Activated CD8-positive, alpha-beta T cell treated with anti-CD3 and anti-CD28 coated beads, Interleukin-2, amount 10 ng/mL, durations not matched to agents 7 days and 5 days (primary cell): ENCODE data around the gene PITHD1. TPM values are rescaled to one million over a fixed set of nuclear protein-coding genes. Genes with fewer than 3 reads are reported as not detected.

Source experiments
- ATAC-seq: fragments of 150-1000 bp; cut with Tn5 transposase; one replicate; pipeline ENCODE4 v1.10.0; 2021; ENCODE audit warnings: moderate library complexity
- CTCF ChIA-PET: fragments of 350-600 bp; sonication (Branson Sonifier 250); formaldehyde crosslinking; loops from one replicate; lab custom pipeline; 2021; ENCODE audit warnings: antibody characterized with exemption; lab: Charles Lee
- POLR2A ChIA-PET: fragments of 350-600 bp; sonication (Branson Sonifier 250); formaldehyde crosslinking; loops from one replicate; lab custom pipeline; 2021; ENCODE audit warnings: antibody characterized with exemption; lab: Charles Lee
- DNase-seq: peaks from one replicate; pipeline ENCODE4 v3.0.0-alpha.2; 2020
- H3K27ac Mint-ChIP-seq: one replicate; pipeline ENCODE4 v1.8.0; 2021; ENCODE audit warnings: mild to moderate bottlenecking, mixed read lengths
- H3K27me3 Mint-ChIP-seq: one replicate; pipeline ENCODE4 v1.8.0; 2021; ENCODE audit warnings: low read depth, mixed read lengths
- H3K36me3 Mint-ChIP-seq: one replicate; pipeline ENCODE4 v1.8.0; 2021; ENCODE audit warnings: low read depth, mixed read lengths
- H3K4me1 Mint-ChIP-seq: one replicate; pipeline ENCODE4 v1.8.0; 2021; ENCODE audit warnings: low read depth, mixed read lengths
- H3K4me3 Mint-ChIP-seq: one replicate; pipeline ENCODE4 v1.8.0; 2021; ENCODE audit warnings: mild to moderate bottlenecking, mixed read lengths
- H3K9me3 Mint-ChIP-seq: one replicate; pipeline ENCODE4 v1.8.0; 2022; ENCODE audit warnings: mixed read lengths; ENCODE audit not compliant: insufficient read depth
- total RNA-seq, 2 experiments: library from RNA; stranded (reverse); gene quantifications; one replicate each; pipeline ENCODE4 v1.2.3, GENCODE V29; 2021

PITHD1 gene
- total RNA-seq, 2 experiments from 2014 or later: 62.3 to 67.9 TPM

- ChIA-PET CTCF (interaction anchor here (0.6 to 7.7 kb wide), 40 partner anchors 9 to 217 kb away, joined by 3 to 131 read pairs (median 5); partner anchors contain the start of genes CNR2, FUCA1, GALE and HMGCL), POLR2A (no interaction called here)
- no peak overlapping the region for H3K27ac Mint-ChIP-seq
Observed at GRCh38 chr1:23809751-23810171, 31.5 kb downstream of the PITHD1 start.

DNA sequence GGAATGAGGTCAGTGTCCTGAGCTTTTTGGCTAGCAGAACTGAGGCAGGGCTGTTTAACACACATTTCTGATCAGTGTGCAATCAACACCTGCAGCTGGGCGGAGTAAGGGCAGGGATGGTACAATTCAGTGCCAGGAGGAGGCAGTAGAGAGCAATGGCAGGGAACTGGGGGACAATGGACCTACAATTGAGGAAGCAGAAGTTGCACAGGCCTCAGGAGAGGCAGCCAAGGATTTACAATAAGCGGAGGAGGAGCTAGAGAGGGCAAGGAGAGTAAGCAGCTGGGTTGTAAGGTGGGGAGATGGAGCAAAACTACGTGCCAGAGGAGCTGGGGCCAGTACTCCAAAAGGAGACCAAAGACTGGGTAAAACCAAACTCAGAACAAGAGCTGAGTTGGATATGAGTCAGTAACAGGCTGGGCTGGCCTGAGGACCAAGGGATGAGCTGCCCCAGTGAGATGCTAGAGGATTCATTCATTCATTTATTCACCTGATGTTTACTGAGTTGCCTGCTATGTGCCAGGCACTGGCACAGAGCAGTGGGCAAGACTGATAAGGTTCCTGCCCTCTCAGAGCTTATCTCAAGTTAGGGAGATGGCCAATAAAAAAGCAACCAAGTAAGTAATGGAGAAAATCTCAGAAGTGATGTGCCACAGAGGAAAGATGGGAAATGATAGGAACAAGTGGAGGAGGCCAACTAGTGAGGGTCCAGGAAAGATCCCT, 32.8 kb downstream of the PITHD1 start:
- Mint-ChIP-seq H3K9me3 (no peaks in the 10 kb centered on the region), H3K4me1 (peaks cover 26% of the 10 kb centered on the region), H3K4me3 (no peak overlapping the region), H3K36me3 (peaks cover 6% of the 10 kb centered on the region), H3K27me3 (no peaks in the 10 kb centered on the region), H3K27ac (no peak overlapping the region)
- POLR2A ChIA-PET: interaction anchor here (0.9 to 1.3 kb wide), 5 partner anchors 10 to 102 kb away, joined by 3 to 5 read pairs (median 4); partner anchors contain the start of genes CNR2, GALE and HMGCL
- peak; percentile 75 for DNase-seq
- peak; percentile 67 for ATAC-seq
- CTCF ChIA-PET: interaction anchor here (0.7 to 7.7 kb wide), 39 partner anchors 11 to 670 kb away, joined by 3 to 131 read pairs (median 5); partner anchors contain the start of genes CNR2, ELOA, FUCA1 and GALE

More at GRCh38 chr1:23809751-23810171, 31.5 kb downstream of the PITHD1 start:
- peak; percentile 92 for DNase-seq
- Mint-ChIP-seq H3K27me3 (no peaks in the 10 kb centered on the region), H3K36me3 (peaks cover 8% of the 10 kb centered on the region), H3K9me3 (no peaks in the 10 kb centered on the region), H3K4me3 (no peak overlapping the region), H3K4me1 (peaks cover 26% of the 10 kb centered on the region)
- peak; percentile 97 for ATAC-seq

GRCh38 chr1:23814016-23814415, 35.8 kb downstream of the PITHD1 start:
- POLR2A ChIA-PET: no interaction called here
- no peak for DNase-seq
- H3K36me3 Mint-ChIP-seq: peaks cover 19% of the 10 kb centered on the region
- H3K4me3 Mint-ChIP-seq: no peak overlapping the region
- H3K27me3 Mint-ChIP-seq: no peaks in the 10 kb centered on the region
- CTCF ChIA-PET: interaction anchor here (0.8 to 1.1 kb wide), 2 partner anchors 8 to 102 kb away, joined by 3 to 4 read pairs; no protein-coding TSS in a partner anchor
- peaks cover 23% of the 10 kb centered on the region for H3K4me1 Mint-ChIP-seq
- no peak overlapping the region for H3K27ac Mint-ChIP-seq
- no peak for ATAC-seq
- no peaks in the 10 kb centered on the region for H3K9me3 Mint-ChIP-seq

GRCh38 chr1:23816361-23816760, 38.1 kb downstream of the PITHD1 start:
- no peak overlapping the region for H3K27ac Mint-ChIP-seq
- ChIA-PET POLR2A (interaction anchor here (2.4 kb wide), 1 partner anchor 15 kb away, joined by 6 read pairs; the partner anchor contains the start of gene GALE), CTCF (interaction anchor here (0.7 to 3.9 kb wide), 4 partner anchors 9 to 100 kb away, joined by 3 to 16 read pairs (median 3); partner anchors contain the start of gene HMGCL)
- peaks cover 9% of the 10 kb centered on the region for H3K4me1 Mint-ChIP-seq
- H3K36me3 Mint-ChIP-seq: peaks cover 19% of the 10 kb centered on the region
- DNase-seq: no peak
- H3K4me3 Mint-ChIP-seq: no peak overlapping the region
- no peak for ATAC-seq
- H3K9me3 Mint-ChIP-seq: no peaks in the 10 kb centered on the region
- no peaks in the 10 kb centered on the region for H3K27me3 Mint-ChIP-seq

DNA sequence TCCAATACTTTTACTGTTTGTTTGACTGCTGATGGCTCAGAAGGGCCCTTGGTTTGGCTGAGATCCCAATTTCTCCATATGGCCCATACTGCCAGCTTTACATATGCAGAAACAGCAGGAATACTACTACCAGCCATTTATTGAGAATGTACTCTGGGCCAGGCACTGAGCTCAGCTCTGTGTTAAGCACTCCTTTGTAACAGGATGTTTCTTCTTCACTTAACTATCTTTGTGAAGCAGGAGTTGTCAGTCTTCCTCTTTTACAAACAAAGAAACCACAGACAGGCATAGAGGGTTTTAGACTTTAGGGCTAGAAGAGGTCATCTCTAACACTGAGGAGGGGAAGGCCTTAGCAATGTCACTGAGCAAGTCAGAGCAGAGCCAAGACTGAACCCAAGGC, 38.7 kb downstream of the PITHD1 start:
- no peak overlapping the region for H3K4me3 Mint-ChIP-seq
- H3K27me3 Mint-ChIP-seq: no peaks in the 10 kb centered on the region
- no peak overlapping the region for H3K27ac Mint-ChIP-seq
- no peak for ATAC-seq
- peaks cover 19% of the 10 kb centered on the region for H3K36me3 Mint-ChIP-seq
- ChIA-PET CTCF (interaction anchor here (3.9 kb wide), 1 partner anchor 100 kb away, joined by 16 read pairs; no protein-coding TSS in a partner anchor), POLR2A (interaction anchor here (0.8 to 2.4 kb wide), 2 partner anchors 16 to 100 kb away, joined by 4 to 6 read pairs; partner anchors contain the start of gene GALE)
- DNase-seq: no peak
- H3K9me3 Mint-ChIP-seq: no peaks in the 10 kb centered on the region
- peaks cover 9% of the 10 kb centered on the region for H3K4me1 Mint-ChIP-seq

- no peak for ATAC-seq
- Mint-ChIP-seq H3K36me3 (peaks cover 16% of the 10 kb centered on the region), H3K4me1 (peaks cover 9% of the 10 kb centered on the region), H3K27ac (no peak overlapping the region), H3K4me3 (no peak overlapping the region), H3K27me3 (no peaks in the 10 kb centered on the region), H3K9me3 (no peaks in the 10 kb centered on the region)
- CTCF ChIA-PET: interaction anchor here (0.6 to 3.9 kb wide), 3 partner anchors 46 to 253 kb away, joined by 3 to 16 read pairs (median 3); no protein-coding TSS in a partner anchor
- no peak for DNase-seq
- POLR2A ChIA-PET: interaction anchor here (0.8 to 2.4 kb wide), 2 partner anchors 16 to 99 kb away, joined by 4 to 6 read pairs; partner anchors contain the start of gene GALE
Observed at GRCh38 chr1:23817633-23818032, 39.4 kb downstream of the PITHD1 start.

DNA sequence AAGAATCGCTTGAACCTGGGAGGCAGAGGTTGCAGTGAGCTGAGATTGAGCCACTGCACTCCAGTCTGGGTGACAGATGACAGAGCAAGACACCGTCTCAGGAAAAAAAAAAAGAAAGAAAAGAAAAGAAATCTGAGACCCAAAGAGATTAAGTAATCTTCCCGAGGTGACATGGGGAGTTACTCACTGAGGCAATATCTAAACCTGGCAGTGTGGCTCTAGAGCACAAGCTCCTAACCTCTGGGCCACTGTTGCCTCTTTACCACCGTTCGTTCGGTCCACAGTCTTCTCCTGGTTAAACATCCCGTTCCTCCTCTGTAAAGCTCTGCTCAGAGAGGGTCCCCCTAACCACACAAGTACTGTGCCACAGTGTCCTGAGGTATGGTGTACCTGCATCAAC, 45.5 kb downstream of the PITHD1 start:
- CTCF ChIA-PET: interaction anchor here (1.0 to 7.0 kb wide), 5 partner anchors 9 to 93 kb away, joined by 4 to 86 read pairs (median 6); no protein-coding TSS in a partner anchor
- Mint-ChIP-seq H3K4me1 (peaks cover 21% of the 10 kb centered on the region), H3K27ac (no peak overlapping the region), H3K9me3 (no peaks in the 10 kb centered on the region), H3K36me3 (peaks cover 8% of the 10 kb centered on the region), H3K4me3 (peak overlapping the region; percentile 96), H3K27me3 (no peaks in the 10 kb centered on the region)
- POLR2A ChIA-PET: no interaction called here
- DNase-seq: no peak
- no peak for ATAC-seq

DNA sequence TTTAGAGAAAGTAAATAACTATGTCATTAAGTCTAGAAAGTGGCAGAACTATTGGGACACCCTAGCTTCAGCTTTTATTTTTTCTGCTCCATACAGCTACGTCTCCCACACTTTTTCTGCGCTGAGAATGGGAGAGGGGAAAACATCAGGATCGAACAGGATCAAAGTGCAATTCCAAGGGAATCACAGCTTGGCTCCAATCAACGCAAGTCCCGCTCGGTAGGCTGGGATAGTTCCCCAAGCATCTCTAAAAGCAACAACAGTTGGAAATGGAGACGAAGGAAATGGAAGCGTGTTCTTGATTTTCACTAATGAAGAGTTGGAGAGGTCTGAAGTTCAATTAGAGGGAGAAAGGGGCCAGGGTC, 46.5 kb downstream of the PITHD1 start:
- ATAC-seq (no peak), DNase-seq (no peak)
- H3K4me3 Mint-ChIP-seq: peak overlapping the region; percentile 96
- no peaks in the 10 kb centered on the region for H3K27me3 Mint-ChIP-seq
- H3K9me3 Mint-ChIP-seq: no peaks in the 10 kb centered on the region
- peaks cover 8% of the 10 kb centered on the region for H3K36me3 Mint-ChIP-seq
- ChIA-PET POLR2A (interaction anchor here (0.9 to 1.3 kb wide), 7 partner anchors 14 to 136 kb away, joined by 3 to 5 read pairs (median 3); partner anchors contain the start of gene RPL11), CTCF (interaction anchor here (1.0 to 7.0 kb wide), 10 partner anchors 8 to 92 kb away, joined by 3 to 86 read pairs (median 4); no protein-coding TSS in a partner anchor)
- peak overlapping the region; percentile 93 for H3K27ac Mint-ChIP-seq
- peaks cover 21% of the 10 kb centered on the region for H3K4me1 Mint-ChIP-seq

DNA sequence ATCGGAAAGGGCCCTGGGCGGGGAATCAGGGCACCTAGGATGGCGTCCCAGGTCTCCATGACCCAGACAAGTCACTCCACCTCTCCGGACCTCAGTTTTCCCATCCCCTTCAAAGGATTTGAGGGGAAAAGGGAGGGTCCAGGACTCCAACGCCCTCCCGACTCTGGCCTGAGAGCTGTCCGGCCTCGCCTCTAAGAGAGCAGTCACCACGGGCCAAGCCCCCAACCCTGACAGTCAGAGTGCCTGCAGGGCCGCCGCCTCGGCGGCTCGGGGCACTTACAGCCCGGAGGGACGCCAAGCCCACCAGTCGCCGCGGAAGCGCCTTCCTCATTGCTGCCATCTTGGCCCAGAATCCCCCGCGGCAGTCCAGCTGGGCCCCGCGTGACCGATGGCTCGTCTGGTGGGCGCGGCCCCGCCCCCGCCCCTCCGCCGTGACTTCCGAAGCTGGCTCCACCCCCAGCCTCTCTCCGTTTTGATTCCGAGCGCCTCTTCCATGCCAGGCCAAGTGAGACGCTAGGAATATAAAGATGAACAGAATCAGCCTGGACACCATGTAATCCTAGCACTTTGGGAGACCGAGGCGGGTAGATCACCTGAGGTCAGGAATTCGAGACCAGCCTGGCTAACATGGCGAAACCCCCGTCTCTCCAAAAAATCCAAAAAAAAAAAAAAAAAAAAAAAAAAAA, 47.0 kb downstream of the PITHD1 start, which contains the start of gene HMGCL:
TSS of gene HMGCL (minus strand) at position 354 of the 686 bp plus-strand sequence. CDS start at position 340, 14 bp downstream.
- POLR2A ChIA-PET: interaction anchor here (0.6 to 1.3 kb wide), 13 partner anchors 13 to 525 kb away, joined by 3 to 7 read pairs (median 3); partner anchors contain the start of gene RPL11
- peaks cover 21% of the 10 kb centered on the region for H3K4me1 Mint-ChIP-seq
- H3K27ac Mint-ChIP-seq: peak within 1 kb of the TSS; percentile 93
- H3K27me3 Mint-ChIP-seq: no peaks in the 10 kb centered on the region
- DNase-seq: peak; percentile 93
- CTCF ChIA-PET: interaction anchor here (0.6 to 7.0 kb wide), 13 partner anchors 9 to 340 kb away, joined by 3 to 86 read pairs (median 3); no protein-coding TSS in a partner anchor
- peak; percentile 96 for ATAC-seq
- H3K4me3 Mint-ChIP-seq: peak within 1 kb of the TSS; percentile 96
- no peaks in the 10 kb centered on the region for H3K9me3 Mint-ChIP-seq
- peaks cover 7% of the 10 kb centered on the region for H3K36me3 Mint-ChIP-seq

DNA sequence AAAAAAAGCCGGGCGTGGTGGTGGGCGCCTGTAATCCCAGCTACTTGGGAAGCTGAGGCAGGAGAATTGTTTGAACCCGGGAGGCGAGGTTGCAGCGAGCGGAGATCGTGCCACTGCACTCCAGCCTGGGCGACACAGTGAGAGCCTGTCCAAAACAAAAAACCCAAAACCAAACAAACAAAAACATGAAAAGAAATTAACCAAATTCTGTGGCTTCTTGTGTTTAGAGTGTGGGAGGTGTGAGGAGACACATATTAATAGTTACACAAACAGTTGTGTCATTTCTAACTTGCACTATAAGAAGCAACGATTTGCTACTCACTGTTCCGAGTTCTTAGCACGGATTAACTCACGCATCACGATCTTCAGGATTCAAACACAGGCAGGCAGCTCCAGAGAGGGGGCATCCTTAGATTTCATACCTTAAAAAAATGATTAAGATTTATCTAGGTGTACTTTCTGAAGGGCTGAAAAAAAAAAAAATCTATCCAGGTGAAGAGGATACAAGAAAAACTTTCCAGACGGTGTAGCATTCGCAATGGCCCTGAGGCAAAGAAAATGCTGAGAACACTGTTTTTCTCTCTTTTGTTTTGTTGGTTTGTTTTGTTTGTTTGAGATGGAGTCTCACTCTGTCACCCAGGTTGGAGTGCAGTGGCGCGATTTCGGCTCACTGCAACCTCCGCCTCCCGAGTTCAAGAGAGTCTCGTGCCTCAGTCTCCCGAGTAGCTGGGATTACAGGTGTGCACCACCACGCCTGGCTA, 47.7 kb downstream of the PITHD1 start:
- DNase-seq: no peak
- peak overlapping the region; percentile 96 for H3K4me3 Mint-ChIP-seq
- no peaks in the 10 kb centered on the region for H3K27me3 Mint-ChIP-seq
- H3K36me3 Mint-ChIP-seq: peaks cover 5% of the 10 kb centered on the region
- H3K9me3 Mint-ChIP-seq: no peaks in the 10 kb centered on the region
- H3K27ac Mint-ChIP-seq: peak overlapping the region; percentile 93
- peak; percentile 37 for ATAC-seq
- H3K4me1 Mint-ChIP-seq: peaks cover 21% of the 10 kb centered on the region
- CTCF ChIA-PET: interaction anchor here (0.6 to 7.0 kb wide), 7 partner anchors 10 to 339 kb away, joined by 3 to 86 read pairs (median 3); no protein-coding TSS in a partner anchor
- POLR2A ChIA-PET: interaction anchor here (0.6 to 1.3 kb wide), 14 partner anchors 12 to 525 kb away, joined by 3 to 7 read pairs (median 4); partner anchors contain the start of gene RPL11
